SK-N-SH (cell line): Measurements from ENCODE around the gene TM7SF3. TPM values are rescaled to one million over a fixed set of nuclear protein-coding genes. Genes with fewer than 3 reads are reported as not detected.

ENCODE experiments used
- CTCF ChIA-PET: fragments of 300-600, 350-600 bp; formaldehyde crosslinking; extraction: SDS; loops from one replicate; lab custom pipeline; 2021; lab: Yijun Ruan, JAX
- POLR2A ChIA-PET: fragments of 350-600 bp; sonication (Branson Sonifier 250); formaldehyde crosslinking; extraction: SDS; loops from one replicate; lab custom pipeline; 2020; ENCODE audit warnings: antibody characterized with exemption, inconsistent platforms; lab: Yijun Ruan, JAX
- DNase-seq: peaks from one replicate; pipeline ENCODE4 v3.0.0; 2012
- H2AFZ ChIP-seq: fragments of 200-600 bp; sonication (generic); 2 replicates; pipeline ENCODE4 v1.8.1; 2016; ENCODE audit warnings: antibody characterized with exemption, mild to moderate bottlenecking, low read depth
- H3F3A ChIP-seq: fragments of 200-600 bp; sonication (generic); replicated peaks from 2 replicates; pipeline ENCODE3; 2016; ENCODE audit warnings: antibody characterized with exemption, mild to moderate bottlenecking; ENCODE audit not compliant: insufficient read depth
- H3K27ac ChIP-seq, 2 experiments: fragments of 200-500 bp in 1 of 2; fragments of 200-600 bp in 1 of 2; sonication (Bioruptor generic) in 1 of 2; sonication (generic), shearing (Covaris generic) in 1 of 2; 2 replicates each; pipeline versions ENCODE4 v1.5.1 to v1.6.1; 2014 to 2016; ENCODE audit warnings: low read depth in 2 of 2, inconsistent platforms in 1 of 2, low read length in 1 of 2, mild to moderate bottlenecking in 1 of 2, mixed read lengths in 1 of 2
- H3K27me3 ChIP-seq: fragments of 200-600 bp; sonication (generic), shearing (Covaris generic); 2 replicates; pipeline ENCODE4 v1.6.1; 2016; ENCODE audit warnings: mixed run types; ENCODE audit not compliant: insufficient read depth
- H3K36me3 ChIP-seq, 2 experiments: fragments of 200-500 bp in 1 of 2; fragments of 200-600 bp in 1 of 2; sonication (Bioruptor generic) in 1 of 2; sonication (generic) in 1 of 2; replicated peaks in 1 of 2; 2 replicates each; pipeline versions ENCODE3 to v1.5.1; 2014 to 2016; ENCODE audit warnings: low read length in 1 of 2, mild to moderate bottlenecking in 1 of 2; ENCODE audit not compliant: insufficient read depth in 2 of 2, control insufficient read depth in 1 of 2
- H3K4me1 ChIP-seq, 2 experiments: fragments of 200-500 bp in 1 of 2; fragments of 200-600 bp in 1 of 2; sonication (Bioruptor generic) in 1 of 2; sonication (generic), shearing (Covaris generic) in 1 of 2; 2 replicates each; pipeline versions ENCODE4 v1.5.1 to v1.6.1; 2014 to 2016; ENCODE audit warnings: low read depth in 1 of 2, low read length in 1 of 2, mixed run types in 1 of 2; ENCODE audit not compliant: insufficient read depth in 2 of 2, control insufficient read depth in 1 of 2
- H3K4me2 ChIP-seq: fragments of 200-600 bp; sonication (generic), shearing (Covaris generic); 2 replicates; pipeline ENCODE4 v1.6.1; 2017; ENCODE audit warnings: mixed run types
- H3K4me3 ChIP-seq, 2 experiments: fragments of 200-500 bp in 1 of 2; fragments of 200-600 bp in 1 of 2; sonication (Bioruptor generic) in 1 of 2; sonication (generic), shearing (Covaris generic) in 1 of 2; 2 replicates each; pipeline versions ENCODE4 v1.5.1 to v1.8.1; 2014 to 2016; ENCODE audit warnings: low read depth in 2 of 2, inconsistent platforms in 1 of 2, low read length in 1 of 2, mild to moderate bottlenecking in 1 of 2, mixed read lengths in 1 of 2, moderate library complexity in 1 of 2
- H3K79me2 ChIP-seq: fragments of 200-600 bp; sonication (generic); 2 replicates; pipeline ENCODE4 v1.8.1; 2017; ENCODE audit warnings: mild to moderate bottlenecking; ENCODE audit not compliant: insufficient read depth
- H3K9ac ChIP-seq: fragments of 200-600 bp; sonication (generic); 2 replicates; pipeline ENCODE4 v1.6.1; 2017; ENCODE audit warnings: mixed run types
- H3K9me2 ChIP-seq: fragments of 200-600 bp; sonication (generic); 2 replicates; pipeline ENCODE4 v1.6.1; 2017; ENCODE audit warnings: mixed run types
- H3K9me3 ChIP-seq: fragments of 200-600 bp; sonication (generic); 2 replicates; pipeline ENCODE4 v1.6.1; 2017; ENCODE audit warnings: mixed run types, mild to moderate bottlenecking, moderate library complexity
- H4K20me1 ChIP-seq: fragments of 200-600 bp; sonication (generic); 2 replicates; pipeline ENCODE4 v1.6.1; 2017; ENCODE audit warnings: mild to moderate bottlenecking, mixed run types; ENCODE audit not compliant: insufficient read depth
- CHD2 ChIP-seq: fragments of 150-350 bp; IDR thresholded peaks from 2 replicates; pipeline ENCODE4 v1.6.1; 2018; ENCODE audit warnings: low read length; ENCODE audit not compliant: partially characterized antibody
- CTCF ChIP-seq: fragments of 200-600 bp; sonication (generic); IDR thresholded peaks from 2 replicates; pipeline ENCODE4 v1.6.1; 2017; ENCODE audit warnings: antibody characterized with exemption, mild to moderate bottlenecking, moderate library complexity
- EP300 ChIP-seq, 2 experiments: IDR thresholded peaks; 2 replicates each; pipeline versions ENCODE4 v1.4.0 to v1.6.1; 2012; ENCODE audit warnings: borderline replicate concordance in 1 of 2, low read depth in 1 of 2, low read length in 1 of 2
- FOSL2 ChIP-seq: IDR thresholded peaks from 2 replicates; pipeline ENCODE4 v1.4.0; 2012; ENCODE audit warnings: low read depth, mild to moderate bottlenecking, moderate library complexity, borderline replicate concordance
- GATA2 ChIP-seq: sonication (generic); formaldehyde crosslinking; IDR thresholded peaks from 2 replicates; pipeline ENCODE4 v1.5.0; 2020; ENCODE audit warnings: mild to moderate bottlenecking, missing genetic modification reagents
- MXI1 ChIP-seq: IDR thresholded peaks from 2 replicates; pipeline ENCODE4 v1.6.1; 2012; ENCODE audit warnings: mild to moderate bottlenecking, low read depth, low read length, improper control_type of control experiment
- SIN3A ChIP-seq: IDR thresholded peaks from 2 replicates; pipeline ENCODE4 v1.6.1; 2012; ENCODE audit warnings: low read depth, mild to moderate bottlenecking, low read length, moderate library complexity, borderline replicate concordance
- USF2 ChIP-seq: fragments of 150-350 bp; IDR thresholded peaks from 2 replicates; pipeline ENCODE4 v1.6.1; 2017; ENCODE audit warnings: antibody characterized with exemption, low read length, low read depth, borderline replicate concordance
- YY1 ChIP-seq: IDR thresholded peaks from 2 replicates; pipeline ENCODE4 v1.4.0; 2012; ENCODE audit warnings: low read depth, mild to moderate bottlenecking
- WGBS: methylation state at CpG from one replicate; pipeline ENCODE4 v1.1.6; 2017; ENCODE audit warnings: low lambda C conversion rate; 5-methylcytosine and 5-hydroxymethylcytosine counted together
- polyA plus RNA-seq, 3 experiments: library from polyadenylated mRNA; depleted of rRNA; stranded (reverse); fragments of >200 nt; gene quantifications; 2 replicates each; pipeline ENCODE4 v1.2.3, GENCODE V29; 2012
- TF ChIP-seq, protein P1 (sequence below): IDR thresholded peaks from 2 replicates; pipeline ENCODE4 v1.4.0; 2012; ENCODE audit warnings: low read depth, borderline replicate concordance

The TM7SF3 gene
- polyA plus RNA-seq, 1 of the 3 experiments (the other 2 are of a cell fraction), result 72.1 TPM

GRCh38 chr12:27060740-27061139 lies 46.6 kb upstream of the TM7SF3 start:
- 74% methylated on average over 2 of the region's 2 CpGs for WGBS
- no peak overlapping the region for H3K9ac ChIP-seq
- CTCF ChIA-PET, result no interaction called here

DNA sequence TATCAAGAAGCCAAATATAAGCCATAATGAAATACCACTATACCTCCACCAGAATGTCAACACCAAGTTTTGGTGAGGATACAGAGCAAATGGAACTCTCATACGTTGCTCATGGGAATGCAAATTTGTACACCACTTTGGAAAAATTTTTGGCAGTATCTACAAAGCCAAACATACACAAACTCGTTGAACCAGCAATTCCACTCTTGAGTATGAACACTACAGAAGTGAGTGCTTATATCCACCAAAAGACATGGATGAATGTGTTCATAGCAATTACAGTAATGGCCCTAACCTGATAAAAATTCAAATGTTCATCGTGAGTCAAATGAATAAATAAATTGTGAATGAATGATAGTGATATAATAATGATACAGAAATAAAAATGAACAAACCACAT lies 43.4 kb upstream of the TM7SF3 start:
- no peak overlapping the region for H2AFZ ChIP-seq
- H3F3A ChIP-seq, result no peaks in the 10 kb centered on the region
- no peak overlapping the region for H3K4me2 ChIP-seq
- ChIA-PET CTCF (no interaction called here), POLR2A (no interaction called here)
- no peak overlapping the region for H3K27ac ChIP-seq
- 56% methylated on average over 3 of the region's 3 CpGs for WGBS
- DNase-seq, result no peak
- no peak overlapping the region for H3K4me3 ChIP-seq
- TF ChIP-seq CHD2, result no peak
- TF ChIP-seq CTCF, result no peak
- TF ChIP-seq MXI1, result no peak
- TF ChIP-seq FOSL2, result no peak
- no peak for TF ChIP-seq SIN3A
- no peaks in the 10 kb centered on the region for H3K4me1 ChIP-seq
- no peak overlapping the region for H3K9ac ChIP-seq
- no peaks in the 10 kb centered on the region for H3K79me2 ChIP-seq
- H3K27me3 ChIP-seq, result no peaks in the 10 kb centered on the region
- H3K9me2 ChIP-seq, result no peaks in the 10 kb centered on the region
- no peaks in the 10 kb centered on the region for H4K20me1 ChIP-seq
- no peaks in the 10 kb centered on the region for H3K9me3 ChIP-seq
- no peaks in the 10 kb centered on the region for H3K36me3 ChIP-seq

More at GRCh38 chr12:27060740-27061139, 46.6 kb upstream of the TM7SF3 start:
- Histone ChIP-seq H3K36me3 (no peaks in the 10 kb centered on the region), H4K20me1 (no peaks in the 10 kb centered on the region), H3K27me3 (no peaks in the 10 kb centered on the region), H3K27ac (no peak overlapping the region), H3K9me2 (no peaks in the 10 kb centered on the region), H3K9me3 (no peaks in the 10 kb centered on the region), H3K79me2 (no peaks in the 10 kb centered on the region), H2AFZ (no peak overlapping the region), H3F3A (no peaks in the 10 kb centered on the region), H3K4me3 (no peak overlapping the region), H3K4me2 (no peak overlapping the region), H3K4me1 (no peaks in the 10 kb centered on the region)
- no peak for DNase-seq
- TF ChIP-seq YY1 (no peak), GATA2 (no peak), SIN3A (no peak), EP300 (IDR thresholded peaks at IDR 0.05; ENCODE audit: borderline replicate concordance in 1 of 2, low read depth in 1 of 2, low read length in 1 of 2) (no peak), FOSL2 (no peak), USF2 (no peak)
- TF ChIP-seq, protein P1, sequence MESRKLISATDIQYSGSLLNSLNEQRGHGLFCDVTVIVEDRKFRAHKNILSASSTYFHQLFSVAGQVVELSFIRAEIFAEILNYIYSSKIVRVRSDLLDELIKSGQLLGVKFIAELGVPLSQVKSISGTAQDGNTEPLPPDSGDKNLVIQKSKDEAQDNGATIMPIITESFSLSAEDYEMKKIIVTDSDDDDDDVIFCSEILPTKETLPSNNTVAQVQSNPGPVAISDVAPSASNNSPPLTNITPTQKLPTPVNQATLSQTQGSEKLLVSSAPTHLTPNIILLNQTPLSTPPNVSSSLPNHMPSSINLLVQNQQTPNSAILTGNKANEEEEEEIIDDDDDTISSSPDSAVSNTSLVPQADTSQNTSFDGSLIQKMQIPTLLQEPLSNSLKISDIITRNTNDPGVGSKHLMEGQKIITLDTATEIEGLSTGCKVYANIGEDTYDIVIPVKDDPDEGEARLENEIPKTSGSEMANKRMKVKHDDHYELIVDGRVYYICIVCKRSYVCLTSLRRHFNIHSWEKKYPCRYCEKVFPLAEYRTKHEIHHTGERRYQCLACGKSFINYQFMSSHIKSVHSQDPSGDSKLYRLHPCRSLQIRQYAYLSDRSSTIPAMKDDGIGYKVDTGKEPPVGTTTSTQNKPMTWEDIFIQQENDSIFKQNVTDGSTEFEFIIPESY, result no peak
- POLR2A ChIA-PET, result no interaction called here
